Astrocyte (in vitro differentiated cells and primary cell): ENCODE results near the gene RALB. TPM values are rescaled to one million over a fixed set of nuclear protein-coding genes. Genes with fewer than 3 reads are reported as not detected.

Experiments
- DNase-seq: peaks from one replicate; pipeline ENCODE4 v3.0.0-alpha.2; 2010; ENCODE audit warnings: low read depth
- FAIRE-seq: peaks from 2 replicates; lab custom pipeline; 2011; peaks lifted over from hg19 to GRCh38; lab: Jason Lieb, UNC
- H2AFZ ChIP-seq: 2 replicates; pipeline ENCODE4 v1.6.0; 2012; ENCODE audit warnings: low read depth, low read length, inconsistent platforms
- H3K27ac ChIP-seq: 2 replicates; pipeline ENCODE4 v1.5.1; 2011; ENCODE audit warnings: low read depth, low read length, inconsistent platforms
- H3K27me3 ChIP-seq: 2 replicates; pipeline ENCODE4 v1.6.0; 2011; ENCODE audit warnings: low read length, inconsistent platforms; ENCODE audit not compliant: insufficient read depth
- H3K36me3 ChIP-seq: 2 replicates; pipeline ENCODE4 v1.5.1; 2011; ENCODE audit warnings: low read length, inconsistent platforms; ENCODE audit not compliant: insufficient read depth
- H3K4me1 ChIP-seq: 2 replicates; pipeline ENCODE4 v1.5.1; 2011; ENCODE audit warnings: low read length, inconsistent platforms; ENCODE audit not compliant: insufficient read depth
- H3K4me2 ChIP-seq: 2 replicates; pipeline ENCODE4 v1.6.0; 2012; ENCODE audit warnings: low read length, inconsistent platforms
- H3K4me3 ChIP-seq: 2 replicates; pipeline ENCODE4 v1.5.1; 2011; ENCODE audit warnings: low read depth, mild to moderate bottlenecking, low read length, inconsistent platforms; ENCODE audit not compliant: insufficient read depth
- H3K79me2 ChIP-seq: 2 replicates; pipeline ENCODE4 v1.6.0; 2012; ENCODE audit warnings: mild to moderate bottlenecking, low read length, inconsistent platforms; ENCODE audit not compliant: insufficient read depth
- H3K9ac ChIP-seq: 2 replicates; pipeline ENCODE4 v1.6.0; 2012; ENCODE audit warnings: mild to moderate bottlenecking, low read length, inconsistent platforms
- H3K9me3 ChIP-seq: 2 replicates; pipeline ENCODE4 v1.5.1; 2012; ENCODE audit warnings: low read depth, mild to moderate bottlenecking, low read length, inconsistent platforms; ENCODE audit not compliant: insufficient read depth
- H4K20me1 ChIP-seq: 2 replicates; pipeline ENCODE4 v1.6.0; 2012; ENCODE audit warnings: low read length, inconsistent platforms; ENCODE audit not compliant: insufficient read depth
- H3K27ac Mint-ChIP-seq: one replicate; pipeline ENCODE4 v1.8.0; 2021; ENCODE audit warnings: mild to moderate bottlenecking, mixed read lengths; ENCODE audit not compliant: unreplicated experiment
- H3K27me3 Mint-ChIP-seq: one replicate; pipeline ENCODE4 v1.8.0; 2021; ENCODE audit warnings: low read depth, mixed read lengths; ENCODE audit not compliant: unreplicated experiment
- H3K36me3 Mint-ChIP-seq: one replicate; pipeline ENCODE4 v1.8.0; 2021; ENCODE audit warnings: low read depth, mixed read lengths; ENCODE audit not compliant: unreplicated experiment
- H3K4me1 Mint-ChIP-seq: one replicate; pipeline ENCODE4 v1.8.0; 2021; ENCODE audit warnings: low read depth, mixed read lengths; ENCODE audit not compliant: unreplicated experiment
- H3K4me3 Mint-ChIP-seq: one replicate; pipeline ENCODE4 v1.8.0; 2021; ENCODE audit warnings: mild to moderate bottlenecking, moderate library complexity, mixed read lengths; ENCODE audit not compliant: unreplicated experiment
- H3K9me3 Mint-ChIP-seq: one replicate; pipeline ENCODE4 v1.8.0; 2021; ENCODE audit warnings: mild to moderate bottlenecking, mixed read lengths; ENCODE audit not compliant: unreplicated experiment
- CTCF ChIP-seq: IDR thresholded peaks from 2 replicates; pipeline ENCODE4 v1.5.1; 2011; ENCODE audit warnings: low read depth, mild to moderate bottlenecking, inconsistent platforms, low read length, moderate library complexity; ENCODE audit not compliant: insufficient read depth
- EZH2 ChIP-seq: IDR thresholded peaks from 2 replicates; pipeline ENCODE4 v1.6.1; 2012; ENCODE audit warnings: mild to moderate bottlenecking, low read length, inconsistent platforms; ENCODE audit not compliant: insufficient read depth
- total RNA-seq: library from RNA; stranded (reverse); gene quantifications from 2 replicates; pipeline ENCODE4 v1.2.1, GENCODE V29; 2021

RALB gene
- total RNA-seq, 1 donor from 2014 or later, result 44.5 TPM

- Histone ChIP-seq H4K20me1 (peaks cover 81% of the 10 kb centered on the region), H3K27me3 (no peaks in the 10 kb centered on the region), H3K36me3 (peaks cover 8% of the 10 kb centered on the region), H2AFZ (no peak overlapping the region), H3K4me2 (no peak overlapping the region), H3K9ac (no peak overlapping the region), H3K27ac (no peak overlapping the region), H3K4me3 (no peak overlapping the region), H3K4me1 (no peaks in the 10 kb centered on the region), H3K9me3 (no peaks in the 10 kb centered on the region), H3K79me2 (peaks cover 64% of the 10 kb centered on the region)
- Mint-ChIP-seq H3K27ac (no peak overlapping the region), H3K36me3 (peaks cover 26% of the 10 kb centered on the region), H3K27me3 (no peaks in the 10 kb centered on the region), H3K4me1 (peaks cover 4% of the 10 kb centered on the region), H3K4me3 (no peak overlapping the region), H3K9me3 (no peaks in the 10 kb centered on the region)
- no peak for FAIRE-seq
- no peak for DNase-seq
- TF ChIP-seq EZH2, result no peak
- TF ChIP-seq CTCF, result no peak
These were observed 25.0 kb downstream of the RALB start for GRCh38 chr2:120277505-120278205.

- FAIRE-seq, result no peak
- H3K27ac Mint-ChIP-seq, result no peak overlapping the region
These were observed 26.2 kb downstream of the RALB start for GRCh38 chr2:120278901-120279300.

More at GRCh38 chr2:120278901-120279300, 26.2 kb downstream of the RALB start:
- Histone ChIP-seq H3K36me3 (peaks cover 8% of the 10 kb centered on the region), H3K4me2 (no peak overlapping the region), H3K4me1 (no peaks in the 10 kb centered on the region), H3K9ac (no peak overlapping the region), H3K9me3 (no peaks in the 10 kb centered on the region), H3K27ac (no peak overlapping the region), H4K20me1 (peaks cover 75% of the 10 kb centered on the region), H2AFZ (no peak overlapping the region), H3K79me2 (peaks cover 51% of the 10 kb centered on the region), H3K27me3 (no peaks in the 10 kb centered on the region), H3K4me3 (no peak overlapping the region)
- H3K4me1 Mint-ChIP-seq, result no peaks in the 10 kb centered on the region
- no peaks in the 10 kb centered on the region for H3K27me3 Mint-ChIP-seq
- peaks cover 23% of the 10 kb centered on the region for H3K36me3 Mint-ChIP-seq
- TF ChIP-seq EZH2 (no peak), CTCF (no peak)
- no peak overlapping the region for H3K4me3 Mint-ChIP-seq
- no peak for DNase-seq
- no peaks in the 10 kb centered on the region for H3K9me3 Mint-ChIP-seq
